Endothelial cell of umbilical vein (primary cell): Measurements from ENCODE around the gene HSD3B7. TPM values are rescaled to one million over a fixed set of nuclear protein-coding genes. Genes with fewer than 3 reads are reported as not detected.

Experiments
- BruUV-seq: library from RNA; stranded (reverse); fragments of 400-500 nt; replicated peaks from 2 replicates; lab custom pipeline; 2021; lab: Mats Ljungman, UMichigan
- CTCF ChIA-PET: fragments of 300-600, 350-600 bp; sonication (Branson Sonifier 250); formaldehyde crosslinking; loops from one replicate; lab custom pipeline; 2021; ENCODE audit warnings: antibody characterized with exemption, inconsistent platforms; lab: Charles Lee
- POLR2A ChIA-PET: fragments of 300-600, 350-600 bp; sonication (Branson Sonifier 250); formaldehyde crosslinking; loops from one replicate; lab custom pipeline; 2021; ENCODE audit warnings: antibody characterized with exemption, inconsistent platforms; lab: Charles Lee
- DNase-seq: peaks from one replicate; pipeline ENCODE4 v3.0.0-alpha.2; 2011; ENCODE audit warnings: low read depth, low spot score
- FAIRE-seq: peaks from 2 replicates; lab custom pipeline; 2011; peaks lifted over from hg19 to GRCh38; lab: Jason Lieb, UNC
- H2AFZ ChIP-seq: 2 replicates; pipeline ENCODE4 v1.6.0; 2012; ENCODE audit warnings: low read depth, low read length, control low read depth, inconsistent platforms
- H3K27ac ChIP-seq: 2 replicates; pipeline ENCODE4 v1.5.1; 2011; ENCODE audit warnings: low read depth, mild to moderate bottlenecking, control low read depth, low read length, moderate library complexity; ENCODE audit not compliant: insufficient read depth
- H3K27me3 ChIP-seq, 2 experiments: 2 replicates each; pipeline versions ENCODE4 v1.6.0 to v1.6.1; 2011; ENCODE audit warnings: low read length in 2 of 2, mixed read lengths in 1 of 2; ENCODE audit not compliant: control insufficient read depth in 2 of 2, insufficient read depth in 2 of 2
- H3K36me3 ChIP-seq, 2 experiments: 2 replicates in 1 of 2; 3 replicates in 1 of 2; pipeline ENCODE4 v1.5.1; 2011; ENCODE audit warnings: low read length in 2 of 2, mild to moderate bottlenecking in 1 of 2, moderate library complexity in 1 of 2; ENCODE audit not compliant: control insufficient read depth in 2 of 2, insufficient read depth in 2 of 2; ENCODE audit errors: extremely low read depth in 1 of 2
- H3K4me1 ChIP-seq: 3 replicates; pipeline ENCODE4 v1.5.1; 2011; ENCODE audit warnings: mild to moderate bottlenecking, low read length; ENCODE audit not compliant: control insufficient read depth, insufficient read depth; ENCODE audit errors: extremely low read depth
- H3K4me2 ChIP-seq: 2 replicates; pipeline ENCODE4 v1.6.1; 2011; ENCODE audit warnings: low read length, control low read depth, mixed read lengths; ENCODE audit not compliant: insufficient read depth
- H3K4me3 ChIP-seq, 3 experiments: fragments of 200-600 bp in 1 of 3; sonication (generic), shearing (Covaris generic) in 1 of 3; replicated peaks in 1 of 3; 2 replicates each; pipeline ENCODE4 v1.5.1; 2011 to 2016; ENCODE audit warnings: control low read depth in 3 of 3, low read length in 3 of 3, mild to moderate bottlenecking in 2 of 3, inconsistent platforms in 1 of 3, low read depth in 1 of 3, moderate library complexity in 1 of 3; ENCODE audit not compliant: insufficient read depth in 1 of 3
- H3K79me2 ChIP-seq: 2 replicates; pipeline ENCODE4 v1.6.0; 2012; ENCODE audit warnings: low read length, inconsistent platforms; ENCODE audit not compliant: control insufficient read depth, insufficient read depth
- H3K9ac ChIP-seq: replicated peaks from 2 replicates; pipeline ENCODE3; 2011; ENCODE audit warnings: low read length, control low read depth; ENCODE audit not compliant: insufficient read depth; ENCODE audit errors: extremely low read depth
- H3K9me1 ChIP-seq: replicated peaks from 3 replicates; pipeline ENCODE4 v1.6.0; 2011; ENCODE audit warnings: mild to moderate bottlenecking, low read length; ENCODE audit not compliant: control insufficient read depth, insufficient read depth; ENCODE audit errors: extremely low read depth
- H3K9me3 ChIP-seq: replicated peaks from 2 replicates; pipeline ENCODE4 v1.5.1; 2012; ENCODE audit warnings: low read length, inconsistent platforms; ENCODE audit not compliant: control insufficient read depth, insufficient read depth
- H4K20me1 ChIP-seq: replicated peaks from 2 replicates; pipeline ENCODE3; 2011; ENCODE audit warnings: mild to moderate bottlenecking, low read length; ENCODE audit not compliant: control insufficient read depth, insufficient read depth; ENCODE audit errors: extremely low read depth
- EZH2 ChIP-seq: IDR thresholded peaks from 2 replicates; pipeline ENCODE4 v1.6.1; 2012; ENCODE audit warnings: borderline replicate concordance, low read depth, mild to moderate bottlenecking, moderate library complexity, low read length, inconsistent platforms; ENCODE audit not compliant: severe bottlenecking
- FOS ChIP-seq: IDR thresholded peaks from 2 replicates; pipeline ENCODE4 v1.6.1; 2011; ENCODE audit warnings: mild to moderate bottlenecking, low read length, moderate library complexity, borderline replicate concordance; ENCODE audit not compliant: insufficient read depth
- GATA2 ChIP-seq: IDR thresholded peaks from 2 replicates; pipeline ENCODE4 v1.7.0; 2011; ENCODE audit warnings: low read depth, mild to moderate bottlenecking, moderate library complexity, mixed read lengths, low read length; ENCODE audit not compliant: insufficient read length, insufficient read depth
- JUN ChIP-seq: IDR thresholded peaks from 2 replicates; pipeline ENCODE4 v1.6.1; 2011; ENCODE audit warnings: borderline replicate concordance, low read depth; ENCODE audit not compliant: insufficient read length, insufficient read depth
- POLR2AphosphoS5 ChIP-seq: IDR thresholded peaks from 2 replicates; pipeline ENCODE4 v1.6.1; 2012; ENCODE audit warnings: low read depth, mild to moderate bottlenecking, control low read depth, low read length, moderate library complexity; ENCODE audit not compliant: insufficient read depth
- dilution Hi-C: fragments of 300-500 bp; cut with MboI; formaldehyde crosslinking; loops from one replicate; pipeline ENCODE4 v1.15.0; 2019; ENCODE audit warnings: low sequenced_read_pairs; ENCODE audit not compliant: extremely low pct_ligation_motif_present
- intact Hi-C: fragments of 100-400 bp; cut with micrococcal nuclease; formaldehyde crosslinking; loops from one replicate; pipeline ENCODE4 v1.10.0; 2022
- polyA plus RNA-seq, 4 experiments: library from polyadenylated mRNA; depleted of rRNA in 3 of 4; stranded (reverse) in 3 of 4; unstranded in 1 of 4; fragments of >200 nt; gene quantifications; 2 replicates each; pipeline versions ENCODE4 v1.2.1 to v1.2.3, GENCODE V29; 2011 to 2012; ENCODE audit warnings: missing spikeins in 1 of 4
- total RNA-seq: library from RNA; stranded (reverse); gene quantifications from 2 replicates; pipeline ENCODE4 v1.2.3, GENCODE V29; 2021
- TF ChIP-seq, protein P1 (sequence below): IDR thresholded peaks from 2 replicates; pipeline ENCODE4 v1.6.1; 2011; ENCODE audit not compliant: insufficient read depth, insufficient read length

HSD3B7 gene
- total and polyA plus RNA-seq, 2 donors (not counting 3 experiments of a cell fraction or from before 2014, with no cell fraction given), result 3.5 to 4.8 TPM

- Histone ChIP-seq H3K79me2 (no peaks in the 10 kb centered on the region), H3K9me1 (no peaks in the 10 kb centered on the region), H3K36me3 (peaks cover 28 to 56% of the 10 kb centered on the region in 2 experiments), H3K9me3 (no peaks in the 10 kb centered on the region), H3K27me3 (no peaks in the 10 kb centered on the region), H3K9ac (no peak overlapping the region), H4K20me1 (no peaks in the 10 kb centered on the region), H3K4me1 (no peaks in the 10 kb centered on the region), H3K27ac (no peak overlapping the region), H3K4me3 (no peak overlapping the region), H2AFZ (no peak overlapping the region), H3K4me2 (no peak overlapping the region)
- no peak for FAIRE-seq
- dilution Hi-C loops (no loop called here), intact Hi-C loops (no loop called here)
- ChIA-PET POLR2A (no interaction called here), CTCF (interaction anchor here (1.0 kb wide), 1 partner anchor 11 kb away, joined by 5 read pairs; no protein-coding TSS in a partner anchor)
- no peak for TF ChIP-seq POLR2AphosphoS5
- TF ChIP-seq FOS, result no peak
- TF ChIP-seq EZH2, result no peak
- TF ChIP-seq GATA2, result no peak
- TF ChIP-seq JUN, result no peak
- TF ChIP-seq, protein P1, sequence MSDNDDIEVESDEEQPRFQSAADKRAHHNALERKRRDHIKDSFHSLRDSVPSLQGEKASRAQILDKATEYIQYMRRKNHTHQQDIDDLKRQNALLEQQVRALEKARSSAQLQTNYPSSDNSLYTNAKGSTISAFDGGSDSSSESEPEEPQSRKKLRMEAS, result no peak
- DNase-seq, result no peak
- BruUV-seq, result no TSS peak
Observed at GRCh38 chr16:30972872-30973271, 12.1 kb upstream of the HSD3B7 start.

DNA sequence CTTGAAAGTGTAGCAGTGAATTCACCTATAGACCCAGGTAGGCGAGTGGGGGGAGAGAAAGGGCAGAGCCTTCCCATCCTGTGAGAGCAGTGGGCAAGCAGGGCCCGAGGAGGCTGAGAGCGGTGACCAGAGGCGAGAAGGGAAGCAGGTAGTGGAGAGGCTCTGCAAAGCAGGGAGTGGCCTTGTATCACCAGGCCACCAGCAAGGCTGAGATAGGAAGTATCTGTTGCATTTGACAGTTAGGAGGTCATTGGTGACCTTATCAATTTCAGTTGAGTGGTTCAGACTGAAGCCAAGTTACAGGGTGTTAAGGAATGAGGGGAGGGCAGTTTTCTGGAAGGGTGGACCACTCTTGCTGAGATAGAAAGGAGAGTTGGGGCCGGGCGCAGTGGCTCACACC is 10.7 kb upstream of the HSD3B7 start:
- no peak overlapping the region for H3K9ac ChIP-seq
- no peaks in the 10 kb centered on the region for H3K27me3 ChIP-seq
- no peak for DNase-seq
- BruUV-seq, result no TSS peak
- H3K36me3 ChIP-seq, result peaks cover 26 to 53% of the 10 kb centered on the region in 2 experiments
- dilution Hi-C loops (no loop called here), intact Hi-C loops (no loop called here)
- no peak overlapping the region for H3K27ac ChIP-seq
- POLR2A ChIA-PET, result no interaction called here
- no peak overlapping the region for H3K4me3 ChIP-seq
- TF ChIP-seq GATA2, result no peak
- no peak overlapping the region for H3K4me2 ChIP-seq
- no peaks in the 10 kb centered on the region for H3K79me2 ChIP-seq
- no peak for FAIRE-seq
- no peaks in the 10 kb centered on the region for H3K9me1 ChIP-seq
- H3K4me1 ChIP-seq, result no peaks in the 10 kb centered on the region
- CTCF ChIA-PET, result no interaction called here
- H4K20me1 ChIP-seq, result no peaks in the 10 kb centered on the region
- no peaks in the 10 kb centered on the region for H3K9me3 ChIP-seq
- H2AFZ ChIP-seq, result no peak overlapping the region
